Measurements from ENCODE around the gene IFTAP.

GRCh38 chr11:36569095-36569494 lies 25.2 kb upstream of the IFTAP start:
- TF ChIP-seq POLR2A (IDR thresholded peaks at IDR 0.05; ENCODE audit: low read depth, low read length) = no peak
- TF ChIP-seq POLR2AphosphoS5 (IDR thresholded peaks at IDR 0.05; ENCODE audit: low read depth, low read length) = no peak

Measured in GM12892 (cell line).